Neuronal stem cell (in vitro differentiated cells): ENCODE results near the gene CNNM2.

Experiments used
- DNase-seq: peaks from one replicate; pipeline ENCODE4 v3.0.0-alpha.2; 2013; ENCODE audit warnings: low spot score
- H2AFZ ChIP-seq: one replicate; pipeline ENCODE4 v1.6.1; 2013; ENCODE audit warnings: mild to moderate bottlenecking, low read length, inconsistent platforms
- H2AK5ac ChIP-seq: 2 replicates; pipeline ENCODE4 v1.6.1; 2013; ENCODE audit warnings: low read depth, mild to moderate bottlenecking, inconsistent platforms, low read length, moderate library complexity, mixed read lengths
- H2BK120ac ChIP-seq: 2 replicates; pipeline ENCODE4 v1.6.1; 2013; ENCODE audit warnings: low read depth, mild to moderate bottlenecking, inconsistent platforms, low read length, moderate library complexity, mixed read lengths
- H2BK12ac ChIP-seq: one replicate; pipeline ENCODE4 v1.6.1; 2013; ENCODE audit warnings: low read length, inconsistent platforms
- H2BK15ac ChIP-seq: 2 replicates; pipeline ENCODE4 v1.6.1; 2013; ENCODE audit warnings: mild to moderate bottlenecking, low read length, inconsistent platforms, mixed read lengths
- H2BK5ac ChIP-seq: one replicate; pipeline ENCODE4 v1.6.1; 2013; ENCODE audit warnings: inconsistent platforms, mild to moderate bottlenecking, low read length, moderate library complexity
- H3K14ac ChIP-seq: one replicate; pipeline ENCODE4 v1.6.1; 2013; ENCODE audit warnings: low read length, inconsistent platforms
- H3K18ac ChIP-seq: 2 replicates; pipeline ENCODE4 v1.6.1; 2013; ENCODE audit warnings: low read length, inconsistent platforms
- H3K23ac ChIP-seq: 2 replicates; pipeline ENCODE4 v1.6.1; 2013; ENCODE audit warnings: low read depth, mild to moderate bottlenecking, mixed read lengths, low read length, inconsistent platforms; ENCODE audit not compliant: poor library complexity
- H3K27ac ChIP-seq: replicated peaks from 3 replicates; pipeline ENCODE4 v1.5.1; 2013; ENCODE audit warnings: low read length, inconsistent platforms
- H3K27me3 ChIP-seq, 3 experiments: 2 replicates each; pipeline ENCODE4 v1.6.1; 2013; ENCODE audit warnings: low read length in 3 of 3, mild to moderate bottlenecking in 2 of 3, inconsistent platforms in 1 of 3, low read depth in 1 of 3, mixed read lengths in 1 of 3, moderate library complexity in 1 of 3; ENCODE audit not compliant: control insufficient read depth in 3 of 3, insufficient read depth in 3 of 3
- H3K36me3 ChIP-seq, 2 donors: replicated peaks in 1 of 2; 2 replicates each; pipeline ENCODE4 v1.6.1; 2013; ENCODE audit warnings: low read length in 2 of 2; ENCODE audit not compliant: control insufficient read depth in 2 of 2, insufficient read depth in 2 of 2
- H3K4ac ChIP-seq: 2 replicates; pipeline ENCODE4 v1.6.1; 2013; ENCODE audit warnings: inconsistent platforms, mild to moderate bottlenecking, low read length, moderate library complexity
- H3K4me1 ChIP-seq, 2 donors: 1 replicate in 1 of 2; 2 replicates in 1 of 2; pipeline ENCODE4 v1.6.1; 2013; ENCODE audit warnings: low read length in 2 of 2, low read depth in 1 of 2; ENCODE audit not compliant: control insufficient read depth in 2 of 2, insufficient read depth in 1 of 2
- H3K4me2 ChIP-seq: one replicate; pipeline ENCODE4 v1.6.1; 2013; ENCODE audit warnings: mild to moderate bottlenecking, low read length, inconsistent platforms; ENCODE audit not compliant: insufficient read depth, poor library complexity, severe bottlenecking
- H3K4me3 ChIP-seq, 2 donors: 2 replicates each; pipeline ENCODE4 v1.5.1; 2013; ENCODE audit warnings: low read length in 2 of 2, mild to moderate bottlenecking in 2 of 2, inconsistent platforms in 1 of 2, moderate library complexity in 1 of 2
- H3K79me1 ChIP-seq: one replicate; pipeline ENCODE4 v1.6.1; 2013; ENCODE audit warnings: low read depth, mild to moderate bottlenecking, inconsistent platforms, low read length, moderate library complexity
- H3K9ac ChIP-seq: one replicate; pipeline ENCODE4 v1.6.1; 2013; ENCODE audit warnings: mild to moderate bottlenecking, low read depth, low read length, inconsistent platforms; ENCODE audit not compliant: poor library complexity
- H3K9me3 ChIP-seq, 2 donors: replicated peaks in 1 of 2; 2 replicates each; pipeline versions ENCODE3 to v1.6.1; 2013; ENCODE audit warnings: low read length in 2 of 2, mild to moderate bottlenecking in 2 of 2, inconsistent platforms in 1 of 2, low read depth in 1 of 2, mixed read lengths in 1 of 2, moderate library complexity in 1 of 2; ENCODE audit not compliant: control insufficient read depth in 2 of 2, insufficient read depth in 1 of 2
- H4K8ac ChIP-seq: one replicate; pipeline ENCODE4 v1.6.1; 2013; ENCODE audit warnings: low read depth, mild to moderate bottlenecking, inconsistent platforms, low read length, moderate library complexity
- H4K91ac ChIP-seq: one replicate; pipeline ENCODE4 v1.6.1; 2013; ENCODE audit warnings: low read length, low read depth, mild to moderate bottlenecking, inconsistent platforms; ENCODE audit not compliant: poor library complexity
- WGBS, 2 donors: extraction: QIAGEN DNeasy Blood & Tissue Kit; methylation state at CpG; one replicate each; pipeline ENCODE4 v1.1.7; 2013; ENCODE audit warnings: missing lambda C conversion rate in 2 of 2, mixed read lengths in 1 of 2; ENCODE audit not compliant: insufficient read length in 2 of 2, insufficient replicate concordance in 1 of 2; ENCODE audit errors: extremely low coverage in 2 of 2; 5-methylcytosine and 5-hydroxymethylcytosine counted together

The CNNM2 gene

DNA sequence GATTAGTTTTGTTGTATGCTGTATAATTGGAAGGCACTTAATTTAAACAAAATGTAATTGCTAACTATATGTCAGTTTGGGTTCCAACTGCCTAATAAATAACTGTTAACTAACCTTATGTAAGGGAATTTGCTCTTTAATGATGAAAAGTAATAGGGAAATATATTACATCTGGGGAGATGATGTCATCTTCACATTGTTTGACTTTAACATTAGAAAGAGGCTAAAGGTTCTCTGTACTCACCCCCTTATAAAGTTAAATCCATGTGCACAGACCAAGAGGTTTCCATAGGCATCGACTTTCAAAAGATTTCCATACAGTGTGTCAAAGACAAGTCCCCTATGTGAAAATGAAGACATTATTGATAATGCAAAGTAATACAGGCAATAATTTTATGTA is 187.4 kb downstream of the CNNM2 start:
- H2BK5ac ChIP-seq, result no peak overlapping the region
- peaks cover 6 to 60% of the 10 kb centered on the region in 2 donors for H3K36me3 ChIP-seq
- H3K9me3 ChIP-seq, result no peaks in the 10 kb centered on the region
- no peak overlapping the region for H4K91ac ChIP-seq
- no peak overlapping the region for H3K9ac ChIP-seq
- no peak overlapping the region for H2AK5ac ChIP-seq
- H4K8ac ChIP-seq, result no peak overlapping the region
- H3K23ac ChIP-seq, result no peak overlapping the region
- no peak overlapping the region for H3K4me3 ChIP-seq
- no peak overlapping the region for H2BK12ac ChIP-seq
- H3K27me3 ChIP-seq, result peaks cover 0 to 2% (median 0%) of the 10 kb centered on the region in 3 experiments
- H3K79me1 ChIP-seq, result no peaks in the 10 kb centered on the region
- no CpG with 5 or more reads among the region's 1 CpG for whole genome bisulfite sequencing, 2 donors
- no peak overlapping the region for H2AFZ ChIP-seq
- H3K18ac ChIP-seq, result no peak overlapping the region
- no peak overlapping the region for H2BK120ac ChIP-seq
- DNase-seq, result no peak
- no peak overlapping the region for H3K4ac ChIP-seq
- H3K4me2 ChIP-seq, result no peak overlapping the region
- no peak overlapping the region for H3K27ac ChIP-seq
- no peak overlapping the region for H2BK15ac ChIP-seq
- peaks cover 0 to 2% of the 10 kb centered on the region in 2 donors for H3K4me1 ChIP-seq
- no peak overlapping the region for H3K14ac ChIP-seq

DNA sequence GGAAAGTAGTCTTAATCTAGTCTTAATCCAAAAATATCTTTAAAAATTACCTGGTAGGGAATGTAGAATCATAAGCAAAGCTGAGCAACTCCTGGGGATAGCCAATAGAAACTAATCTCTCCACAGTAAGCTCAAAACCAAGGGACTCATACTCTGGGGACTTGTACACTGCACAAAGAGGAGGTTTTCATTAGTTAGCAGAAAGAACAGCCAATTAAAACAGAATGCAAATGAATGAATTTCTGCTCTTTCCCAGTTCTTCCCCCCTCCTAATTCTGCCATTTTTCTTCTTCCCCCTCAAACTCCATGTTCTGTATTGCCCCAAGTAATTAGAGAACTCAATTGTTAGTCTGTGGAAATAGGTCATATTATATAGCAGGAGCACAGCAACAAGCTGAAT is 188.4 kb downstream of the CNNM2 start:
- no peak overlapping the region for H4K8ac ChIP-seq
- H3K18ac ChIP-seq, result no peak overlapping the region
- H3K27ac ChIP-seq, result no peak overlapping the region
- no peaks in the 10 kb centered on the region for H3K9me3 ChIP-seq
- H2BK12ac ChIP-seq, result no peak overlapping the region
- no peaks in the 10 kb centered on the region for H3K27me3 ChIP-seq
- H3K23ac ChIP-seq, result no peak overlapping the region
- DNase-seq, result no peak
- no peak overlapping the region for H4K91ac ChIP-seq
- H3K4ac ChIP-seq, result no peak overlapping the region
- no peaks in the 10 kb centered on the region for H3K79me1 ChIP-seq
- no peak overlapping the region for H2BK120ac ChIP-seq
- H3K14ac ChIP-seq, result no peak overlapping the region
- no peak overlapping the region for H2BK15ac ChIP-seq
- H3K4me3 ChIP-seq, result no peak overlapping the region
- H3K9ac ChIP-seq, result no peak overlapping the region
- no peak overlapping the region for H2BK5ac ChIP-seq
- no peak overlapping the region for H2AFZ ChIP-seq
- no peak overlapping the region for H2AK5ac ChIP-seq
- H3K4me2 ChIP-seq, result no peak overlapping the region
- H3K36me3 ChIP-seq, result peaks cover 3 to 49% of the 10 kb centered on the region in 2 donors
- peaks cover 0 to 3% of the 10 kb centered on the region in 2 donors for H3K4me1 ChIP-seq

DNA sequence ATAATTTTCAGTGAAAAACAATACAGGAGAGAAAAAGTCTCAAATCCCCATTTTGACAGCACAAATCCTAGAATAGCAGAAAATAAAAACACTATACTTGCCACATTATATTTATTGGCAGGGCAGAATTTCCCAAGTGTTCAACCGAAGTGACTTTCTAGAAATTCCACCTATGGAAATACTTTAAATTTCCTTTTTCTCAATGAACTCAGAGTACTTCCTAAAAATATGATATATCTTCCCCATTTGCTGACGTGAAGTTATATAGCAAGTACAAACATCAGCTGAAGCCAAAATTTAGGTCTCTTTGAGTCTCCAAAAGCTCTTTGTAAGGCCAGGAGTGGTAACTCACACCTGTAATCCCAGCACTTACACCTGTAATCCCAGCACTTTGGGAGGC is 191.7 kb downstream of the CNNM2 start:
- Histone ChIP-seq H4K91ac (no peak overlapping the region), H3K27ac (no peak overlapping the region), H2BK12ac (no peak overlapping the region), H3K4ac (no peak overlapping the region), H3K4me3 (no peak overlapping the region), H3K4me2 (no peak overlapping the region), H2BK15ac (no peak overlapping the region), H3K27me3 (no peaks in the 10 kb centered on the region), H3K9me3 (no peaks in the 10 kb centered on the region), H3K18ac (no peak overlapping the region), H2BK120ac (no peak overlapping the region), H3K79me1 (no peaks in the 10 kb centered on the region), H2AK5ac (no peak overlapping the region), H3K14ac (no peak overlapping the region), H4K8ac (no peak overlapping the region), H3K23ac (no peak overlapping the region), H3K36me3 (peaks cover 0 to 18% of the 10 kb centered on the region in 2 donors), H3K9ac (no peak overlapping the region), H3K4me1 (peaks cover 0 to 1% of the 10 kb centered on the region in 2 donors), H2BK5ac (no peak overlapping the region), H2AFZ (no peak overlapping the region)
- no CpG with 5 or more reads among the region's 2 CpGs for WGBS, 2 donors
- no peak for DNase-seq

DNA sequence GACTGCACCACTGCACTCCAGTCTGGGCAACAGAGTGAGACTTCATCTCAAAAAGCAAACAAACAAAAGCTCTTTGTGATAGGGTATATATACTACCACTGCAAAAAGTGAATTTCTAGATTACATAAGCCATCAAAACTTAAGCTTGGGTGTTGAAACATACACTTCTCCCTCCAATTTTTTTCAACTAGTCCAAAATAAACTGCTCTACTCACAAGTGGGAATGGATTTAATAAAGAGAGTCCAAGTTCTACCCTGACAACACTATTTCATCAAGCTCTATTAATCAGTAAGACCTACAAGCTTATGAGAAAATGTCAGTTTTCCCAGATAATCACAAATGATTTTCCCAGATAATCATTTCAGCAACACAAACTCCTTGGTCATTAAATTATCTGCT is 192.3 kb downstream of the CNNM2 start:
- no peak overlapping the region for H2AK5ac ChIP-seq
- peaks cover 0 to 12% of the 10 kb centered on the region in 2 donors for H3K36me3 ChIP-seq
- H3K4me2 ChIP-seq, result no peak overlapping the region
- no peak overlapping the region for H3K27ac ChIP-seq
- no peak overlapping the region for H3K14ac ChIP-seq
- no peak overlapping the region for H4K8ac ChIP-seq
- H3K79me1 ChIP-seq, result no peaks in the 10 kb centered on the region
- no peak overlapping the region for H2BK12ac ChIP-seq
- no peak overlapping the region for H3K9ac ChIP-seq
- H3K23ac ChIP-seq, result no peak overlapping the region
- no peak for DNase-seq
- no peak overlapping the region for H3K4me3 ChIP-seq
- peaks cover 0 to 1% of the 10 kb centered on the region in 2 donors for H3K4me1 ChIP-seq
- no peak overlapping the region for H2BK5ac ChIP-seq
- H2AFZ ChIP-seq, result no peak overlapping the region
- H3K27me3 ChIP-seq, result no peaks in the 10 kb centered on the region
- no peak overlapping the region for H2BK15ac ChIP-seq
- H3K9me3 ChIP-seq, result no peaks in the 10 kb centered on the region
- H3K18ac ChIP-seq, result no peak overlapping the region
- H4K91ac ChIP-seq, result no peak overlapping the region
- H2BK120ac ChIP-seq, result no peak overlapping the region
- no peak overlapping the region for H3K4ac ChIP-seq
